ENCODE results near the gene ZDHHC14.

GRCh38 chr6:157510323-157511188 lies 129.6 kb downstream of the ZDHHC14 start:
- no peak for TF ChIP-seq EZH2phosphoT487 (conservative IDR thresholded peaks at IDR 0.05; ENCODE audit: low read length)
- TF ChIP-seq CTCF (IDR thresholded peaks at IDR 0.05; ENCODE audit: insufficient read depth, low read length, poor library complexity, severe bottlenecking) = no peak
